Endometrium (tissue), 2 donors: Measurements from ENCODE around the gene ORAI1.
"Not testable (repeated sequence)": the region's sequence is repeated elsewhere in the genome, so short reads cannot be mapped to it uniquely, and the experiment has no call there.

ENCODE experiments used
- FAIRE-seq: peaks from 2 replicates; lab custom pipeline; 2012; peaks lifted over from hg19 to GRCh38; lab: Jason Lieb, UNC
- donor health status: control.
- donor health status: control.

The ORAI1 gene

GRCh38 chr12:121603581-121603980 is 22.7 kb upstream of the ORAI1 start:
- no peak for FAIRE-seq

GRCh38 chr12:121608301-121608700 is 18.0 kb upstream of the ORAI1 start:
- FAIRE-seq = no peak

- peak; percentile 70 for FAIRE-seq
Measured at GRCh38 chr12:121610239-121611149, 15.8 kb upstream of the ORAI1 start.

- no peak for FAIRE-seq
Measured at GRCh38 chr12:121611306-121611705, 15.0 kb upstream of the ORAI1 start.

GRCh38 chr12:121613462-121613861 is 12.9 kb upstream of the ORAI1 start:
- FAIRE-seq = no peak

GRCh38 chr12:121614872-121615467 is 11.4 kb upstream of the ORAI1 start:
- no peak for FAIRE-seq

- no peak for FAIRE-seq
Measured at GRCh38 chr12:121618659-121619233, 7.6 kb upstream of the ORAI1 start.

GRCh38 chr12:121620333-121620891 is 5.9 kb upstream of the ORAI1 start:
- no peak for FAIRE-seq

- no peak for FAIRE-seq
Measured at GRCh38 chr12:121626853-121627640, 717 bp downstream of the ORAI1 start.

GRCh38 chr12:121628037-121628436 is 1.7 kb downstream of the ORAI1 start:
- FAIRE-seq = no peak

- no peak for FAIRE-seq
Measured at GRCh38 chr12:121628536-121628935, 2.2 kb downstream of the ORAI1 start.

GRCh38 chr12:121630791-121631355 is 4.5 kb downstream of the ORAI1 start:
- FAIRE-seq = no peak

GRCh38 chr12:121632069-121632970 is 6.0 kb downstream of the ORAI1 start:
- no peak for FAIRE-seq

GRCh38 chr12:121633833-121634196 is 7.5 kb downstream of the ORAI1 start:
- FAIRE-seq = not testable (repeated sequence)

GRCh38 chr12:121634836-121635235 is 8.5 kb downstream of the ORAI1 start:
- no peak for FAIRE-seq

- no peak for FAIRE-seq
Measured at GRCh38 chr12:121637231-121637914, 11.0 kb downstream of the ORAI1 start.

GRCh38 chr12:121638298-121639202 is 12.2 kb downstream of the ORAI1 start:
- no peak for FAIRE-seq

- no peak for FAIRE-seq
Measured at GRCh38 chr12:121641343-121641630, 15.0 kb downstream of the ORAI1 start.

GRCh38 chr12:121648458-121649028 is 22.2 kb downstream of the ORAI1 start:
- FAIRE-seq = no peak
